ENCODE results near the gene MPP3.
A peak's percentile ranks its signal among the peaks of the same experiment; 100 is the strongest.

MPP3 gene

GRCh38 chr17:43767053-43767712, 65.8 kb downstream of the MPP3 start:
- in situ Hi-C loops (cut with HindIII; ENCODE audit: low pct_ligation_motif_present, low pct_unique_long_range_greater_than_20kb, low sequenced_read_pairs) = no loop called here

GRCh38 chr17:43766413-43767052, 66.4 kb downstream of the MPP3 start:
- in situ Hi-C loops (cut with HindIII; ENCODE audit: low pct_ligation_motif_present, low pct_unique_long_range_greater_than_20kb, low sequenced_read_pairs) = no loop called here
- peak; percentile 39 for DNase-seq

More at GRCh38 chr17:43767053-43767712, 65.8 kb downstream of the MPP3 start:
- no peak for DNase-seq

DNA sequence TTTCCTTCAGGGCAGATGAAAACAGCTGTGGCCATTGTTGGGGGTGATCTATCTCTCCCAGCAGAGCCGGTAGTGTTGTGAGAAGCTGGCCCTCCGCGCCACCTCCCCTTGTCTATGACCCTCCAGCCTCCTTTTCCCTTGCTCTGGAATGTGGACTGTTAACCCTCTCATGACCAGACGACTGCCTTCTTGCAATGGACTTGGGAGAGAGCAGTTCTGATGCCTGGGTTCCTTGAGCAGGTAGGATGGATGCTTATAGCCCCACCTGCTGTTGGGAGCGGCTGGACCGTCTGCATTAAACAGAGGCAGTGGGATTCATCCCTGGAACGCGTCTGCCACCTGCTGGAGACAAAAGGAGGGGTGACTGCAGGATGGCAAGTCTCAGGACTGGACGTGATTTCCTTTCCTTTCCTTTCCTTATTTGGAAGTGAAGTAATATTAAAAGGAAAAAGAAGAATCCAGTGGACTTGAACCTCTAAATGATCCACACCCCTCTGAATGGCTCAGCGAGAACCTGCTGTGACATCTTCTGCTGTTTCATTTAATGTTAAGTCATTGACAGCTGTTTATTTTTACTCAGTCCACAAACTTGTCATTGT, 72.6 kb downstream of the MPP3 start:
- in situ Hi-C loops (cut with HindIII; ENCODE audit: low pct_ligation_motif_present, low pct_unique_long_range_greater_than_20kb, low sequenced_read_pairs) = no loop called here
- peak; percentile 91 for DNase-seq

DNA sequence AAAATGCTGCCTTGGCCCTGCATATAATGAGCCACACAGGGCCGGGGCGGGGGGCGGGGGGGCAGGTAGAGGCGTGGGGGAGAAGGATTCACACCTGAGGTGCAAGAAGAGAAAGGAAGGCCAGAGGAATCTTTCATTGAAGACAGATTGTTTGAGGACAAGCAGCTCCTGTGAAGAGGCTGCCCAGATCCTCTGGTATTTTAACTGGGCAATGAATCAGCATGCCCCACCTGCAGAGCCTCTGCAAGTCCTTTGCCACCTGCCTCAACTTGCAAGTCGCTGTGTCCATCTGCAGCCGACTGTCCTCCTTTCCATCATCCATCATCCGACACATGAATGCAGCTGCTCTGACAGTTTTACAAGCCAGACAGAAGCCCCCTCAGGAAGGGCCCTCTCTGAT, 73.1 kb downstream of the MPP3 start:
- DNase-seq = no peak
- in situ Hi-C loops (cut with HindIII; ENCODE audit: low pct_ligation_motif_present, low pct_unique_long_range_greater_than_20kb, low sequenced_read_pairs) = loop anchor here (5.0 kb wide), 1 partner anchor 58 kb away; no protein-coding TSS in a partner anchor

DNA sequence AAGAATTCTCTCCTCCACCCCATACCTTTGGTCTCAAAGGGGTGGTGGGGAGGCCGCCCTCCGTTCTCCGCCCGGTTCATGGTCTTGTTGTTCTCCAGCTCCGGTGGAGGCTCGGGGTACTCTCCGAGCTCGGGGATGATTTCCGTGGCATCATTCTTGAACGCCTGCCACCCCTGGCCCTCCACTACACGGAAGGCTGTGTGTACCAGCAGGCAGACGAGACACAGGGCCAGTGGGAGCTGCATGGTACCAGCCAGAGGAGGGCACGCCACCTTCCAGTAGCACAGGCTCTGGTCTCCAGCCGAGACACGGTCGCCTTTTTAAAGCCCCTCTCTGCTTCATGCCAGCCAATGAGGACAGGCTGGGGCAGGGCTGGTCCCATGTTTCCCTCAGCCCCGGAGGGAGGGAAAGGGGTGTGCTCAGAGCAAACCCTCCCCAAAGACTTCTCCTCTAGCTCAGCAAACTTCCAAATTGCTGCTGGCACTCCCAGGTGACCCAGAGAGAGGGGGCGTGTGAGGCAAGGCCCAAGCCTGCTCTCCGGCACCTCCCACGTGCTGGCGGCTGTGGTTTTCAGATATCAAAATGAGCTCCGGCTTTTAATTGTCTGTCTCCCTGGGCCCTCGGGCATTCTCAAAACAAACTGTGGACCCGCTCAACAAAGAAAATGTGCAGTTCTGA, 74.3 kb downstream of the MPP3 start, which contains the start of gene SOST:
Gene SOST, minus strand, starts transcription at position 295 of the 678 bp plus-strand sequence. Its CDS starts 50 bp downstream, at position 245.
- in situ Hi-C loops (cut with HindIII; ENCODE audit: low pct_ligation_motif_present, low pct_unique_long_range_greater_than_20kb, low sequenced_read_pairs) = loop anchor here (5.0 kb wide), 1 partner anchor 56 kb away; no protein-coding TSS in a partner anchor
- no peak for DNase-seq

DNA sequence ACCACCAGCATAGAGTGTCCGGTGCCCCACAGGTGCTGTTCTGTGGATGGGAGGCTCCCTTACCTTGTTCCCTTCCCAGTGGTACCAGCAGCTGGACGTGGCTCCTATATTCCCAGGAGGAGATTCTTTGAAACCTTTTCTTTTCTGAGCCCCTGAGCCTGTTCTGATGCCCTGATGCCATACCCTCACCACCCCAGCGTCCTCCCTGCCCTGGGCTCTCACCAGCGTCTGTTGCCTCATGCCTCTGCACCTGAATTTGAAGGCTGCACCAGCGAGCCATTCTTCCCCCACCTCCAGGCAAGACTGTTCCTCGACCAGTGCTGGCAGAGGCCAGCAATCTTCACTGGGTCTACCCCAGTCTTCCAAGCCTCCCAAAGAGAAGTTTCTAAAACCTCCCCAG, 74.9 kb downstream of the MPP3 start:
- in situ Hi-C loops (cut with HindIII; ENCODE audit: low pct_ligation_motif_present, low pct_unique_long_range_greater_than_20kb, low sequenced_read_pairs) = loop anchor here (5.0 kb wide), 1 partner anchor 56 kb away; no protein-coding TSS in a partner anchor
- no peak for DNase-seq

GRCh38 chr17:43757171-43757660, 75.7 kb downstream of the MPP3 start:
- in situ Hi-C loops (cut with HindIII; ENCODE audit: low pct_ligation_motif_present, low pct_unique_long_range_greater_than_20kb, low sequenced_read_pairs) = loop anchor here (5.0 kb wide), 1 partner anchor 55 kb away; no protein-coding TSS in a partner anchor

GRCh38 chr17:43756201-43756600, 76.7 kb downstream of the MPP3 start:
- in situ Hi-C loops (cut with HindIII; ENCODE audit: low pct_ligation_motif_present, low pct_unique_long_range_greater_than_20kb, low sequenced_read_pairs) = loop anchor here (5.0 kb wide), 1 partner anchor 54 kb away; no protein-coding TSS in a partner anchor
- no peak for DNase-seq

More at GRCh38 chr17:43757171-43757660, 75.7 kb downstream of the MPP3 start:
- DNase-seq = no peak

DNA sequence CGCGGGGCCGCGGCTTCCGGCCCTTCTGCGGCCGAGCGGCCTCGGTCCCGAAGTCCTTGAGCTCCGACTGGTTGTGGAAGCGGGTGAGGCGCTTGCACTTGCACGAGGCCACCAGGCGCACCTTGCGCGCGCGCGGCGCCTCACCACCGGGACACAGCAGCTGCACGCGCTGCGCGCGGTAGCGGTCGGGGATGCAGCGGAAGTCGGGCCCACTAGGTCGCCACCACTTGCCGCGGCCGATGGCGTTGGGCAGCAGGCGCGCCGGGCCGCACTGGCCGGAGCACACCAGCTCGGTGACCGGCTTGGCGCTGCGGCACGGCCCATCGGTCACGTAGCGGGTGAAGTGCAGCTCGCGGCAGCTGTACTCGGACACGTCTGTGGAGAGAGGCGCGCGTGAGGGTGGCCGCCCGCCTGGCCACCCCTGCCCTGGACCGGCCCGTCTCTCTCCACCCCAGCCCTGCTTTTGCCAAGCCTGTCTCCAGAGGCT, 77.5 kb downstream of the MPP3 start:
- DNase-seq = no peak
- in situ Hi-C loops (cut with HindIII; ENCODE audit: low pct_ligation_motif_present, low pct_unique_long_range_greater_than_20kb, low sequenced_read_pairs) = loop anchor here (5.0 kb wide), 1 partner anchor 53 kb away; no protein-coding TSS in a partner anchor

DNA sequence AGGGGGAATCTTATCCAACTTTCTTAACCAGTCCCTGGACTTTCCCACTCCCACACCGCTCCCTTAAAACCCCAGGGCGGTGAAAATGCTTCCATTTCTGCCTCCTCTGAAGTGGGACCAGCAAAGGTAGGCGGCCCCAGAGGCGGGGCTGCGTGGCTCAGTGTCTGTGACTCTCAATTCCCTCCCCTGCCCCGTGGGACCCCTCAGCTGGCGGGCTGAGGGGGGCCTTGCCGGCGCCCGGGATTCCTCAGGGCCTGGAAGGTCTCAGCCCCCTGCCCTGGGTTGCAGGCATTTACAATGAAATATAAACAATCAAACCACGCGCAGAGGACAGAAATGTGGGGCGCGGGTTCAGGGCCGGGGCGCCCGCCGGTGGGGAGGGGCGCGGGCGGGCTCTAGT, 78.0 kb downstream of the MPP3 start:
- DNase-seq = no peak
- in situ Hi-C loops (cut with HindIII; ENCODE audit: low pct_ligation_motif_present, low pct_unique_long_range_greater_than_20kb, low sequenced_read_pairs) = loop anchor here (5.0 kb wide), 1 partner anchor 53 kb away; no protein-coding TSS in a partner anchor

- DNase-seq = no peak
- in situ Hi-C loops (cut with HindIII; ENCODE audit: low pct_ligation_motif_present, low pct_unique_long_range_greater_than_20kb, low sequenced_read_pairs) = no loop called here
Measured at GRCh38 chr17:43753493-43754129, 79.3 kb downstream of the MPP3 start.
